SK-N-SH treated with all-trans-retinoic acid at 6 μM for 48 hours (cell line): ENCODE measurements around the gene USP40.

Source experiments
- ATAC-seq: fragments of 200-7000 bp; cut with Tn5 transposase; 3 replicates; pipeline ENCODE4 v1.9.1; 2020; ENCODE audit warnings: mild to moderate bottlenecking, moderate library complexity
- BACH2 ChIP-seq: fragments of 250-450 bp; sonication (Bioruptor Pico); IDR thresholded peaks from 2 replicates; pipeline ENCODE4 v1.9.0; 2021; ENCODE audit warnings: mild to moderate bottlenecking, borderline replicate concordance
- CSDC2 ChIP-seq: fragments of 250-450 bp; sonication (Bioruptor Pico); IDR thresholded peaks from 2 replicates; pipeline ENCODE4 v1.5.0; 2020; ENCODE audit warnings: mild to moderate bottlenecking, moderate library complexity
- ESRRG ChIP-seq: fragments of 250-450 bp; sonication (Bioruptor Pico); IDR thresholded peaks from 2 replicates; pipeline ENCODE4 v1.6.1; 2021; ENCODE audit warnings: mild to moderate bottlenecking
- ISL1 ChIP-seq: fragments of 250-450 bp; sonication (Bioruptor Pico); IDR thresholded peaks from 2 replicates; pipeline ENCODE4 v2.1.2; 2022; ENCODE audit warnings: mild to moderate bottlenecking, moderate library complexity
- OSR1 ChIP-seq: fragments of 250-450 bp; sonication (Bioruptor Pico); IDR thresholded peaks from 2 replicates; pipeline ENCODE4 v1.8.0; 2022; ENCODE audit warnings: moderate library complexity, mild to moderate bottlenecking, inconsistent platforms
- PPARA ChIP-seq: fragments of 250-450 bp; sonication (Bioruptor Pico); IDR thresholded peaks from 2 replicates; pipeline ENCODE4 v1.5.0; 2020; ENCODE audit warnings: mild to moderate bottlenecking, borderline replicate concordance
- RARB ChIP-seq: fragments of 250-450 bp; sonication (Bioruptor Pico); IDR thresholded peaks from 2 replicates; pipeline ENCODE4 v1.8.0; 2021; ENCODE audit warnings: mild to moderate bottlenecking, moderate library complexity
- TCF4 ChIP-seq: fragments of 250-450 bp; sonication (Bioruptor Pico); IDR thresholded peaks from 2 replicates; pipeline ENCODE4 v1.8.0; 2021; ENCODE audit warnings: mild to moderate bottlenecking, moderate library complexity, borderline replicate concordance
- TOX ChIP-seq: fragments of 250-450 bp; sonication (Bioruptor Pico); IDR thresholded peaks from 2 replicates; pipeline ENCODE4 v1.8.0; 2021; ENCODE audit warnings: mild to moderate bottlenecking, moderate library complexity, borderline replicate concordance
- ZC3H10 ChIP-seq: fragments of 250-450 bp; sonication (Bioruptor Pico); IDR thresholded peaks from 2 replicates; pipeline ENCODE4 v1.5.1; 2021; ENCODE audit warnings: mild to moderate bottlenecking, moderate library complexity
- ZFP3 ChIP-seq: fragments of 250-450 bp; sonication (Bioruptor Pico); IDR thresholded peaks from 2 replicates; pipeline ENCODE4 v1.5.0; 2020; ENCODE audit warnings: mild to moderate bottlenecking, moderate library complexity
- ZFP30 ChIP-seq: fragments of 450-650 bp; formaldehyde crosslinking; IDR thresholded peaks from 2 replicates; pipeline ENCODE4 v1.5.0; 2022; ENCODE audit warnings: mild to moderate bottlenecking, moderate library complexity
- ZNF565 ChIP-seq: fragments of 450-650 bp; formaldehyde crosslinking; conservative IDR thresholded peaks from 2 replicates; pipeline ENCODE4 v1.5.0; 2020; ENCODE audit warnings: low read depth, mild to moderate bottlenecking, moderate library complexity
- ZNF8 ChIP-seq: fragments of 450-650 bp; formaldehyde crosslinking; IDR thresholded peaks from 2 replicates; pipeline ENCODE4 v1.5.0; 2020; ENCODE audit warnings: mild to moderate bottlenecking, moderate library complexity
- TF ChIP-seq, protein P1 (sequence below): fragments of 250-450 bp; sonication (Bioruptor Pico); IDR thresholded peaks from 2 replicates; pipeline ENCODE4 v1.5.0; 2020; ENCODE audit warnings: mild to moderate bottlenecking, moderate library complexity
- TF ChIP-seq, protein P2 (sequence below): fragments of 250-450 bp; sonication (Bioruptor Pico); IDR thresholded peaks from 2 replicates; pipeline ENCODE4 v1.8.0; 2020; ENCODE audit warnings: mild to moderate bottlenecking, moderate library complexity, borderline replicate concordance
- TF ChIP-seq, protein P3 (sequence below): fragments of 250-450 bp; sonication (Bioruptor Pico); IDR thresholded peaks from 2 replicates; pipeline ENCODE4 v1.5.1; 2021; ENCODE audit warnings: mild to moderate bottlenecking, moderate library complexity
- TF ChIP-seq, protein P4 (sequence below): fragments of 250-450 bp; sonication (Bioruptor Pico); IDR thresholded peaks from 2 replicates; pipeline ENCODE4 v1.5.1; 2020; ENCODE audit warnings: low read depth, mild to moderate bottlenecking, moderate library complexity
- TF ChIP-seq, protein P5 (sequence below): fragments of 250-450 bp; sonication (Bioruptor Pico); IDR thresholded peaks from 2 replicates; pipeline ENCODE4 v1.8.0; 2021; ENCODE audit warnings: low read depth, mild to moderate bottlenecking, moderate library complexity, borderline replicate concordance

USP40 gene

DNA sequence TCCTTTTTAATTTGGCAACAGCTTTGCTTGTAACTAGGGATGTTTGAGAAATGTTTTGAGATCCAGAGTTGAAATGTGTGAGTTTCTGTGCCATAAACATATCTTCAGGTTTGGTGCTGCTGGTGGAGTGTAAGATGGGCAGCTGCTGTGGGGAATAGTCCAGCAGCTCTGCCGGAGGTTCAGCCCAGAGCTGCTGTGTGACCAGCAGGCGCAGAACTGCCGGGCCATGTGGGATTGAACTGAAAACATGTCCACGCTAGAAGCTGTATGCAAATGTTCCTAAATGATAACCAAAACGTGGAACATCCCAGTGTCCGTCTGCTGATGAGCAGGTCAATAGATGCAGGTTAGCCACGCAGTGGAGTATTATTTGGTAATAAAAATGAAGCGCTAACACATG, 112.7 kb downstream of the USP40 start (continued):
- TF ChIP-seq, protein P1, sequence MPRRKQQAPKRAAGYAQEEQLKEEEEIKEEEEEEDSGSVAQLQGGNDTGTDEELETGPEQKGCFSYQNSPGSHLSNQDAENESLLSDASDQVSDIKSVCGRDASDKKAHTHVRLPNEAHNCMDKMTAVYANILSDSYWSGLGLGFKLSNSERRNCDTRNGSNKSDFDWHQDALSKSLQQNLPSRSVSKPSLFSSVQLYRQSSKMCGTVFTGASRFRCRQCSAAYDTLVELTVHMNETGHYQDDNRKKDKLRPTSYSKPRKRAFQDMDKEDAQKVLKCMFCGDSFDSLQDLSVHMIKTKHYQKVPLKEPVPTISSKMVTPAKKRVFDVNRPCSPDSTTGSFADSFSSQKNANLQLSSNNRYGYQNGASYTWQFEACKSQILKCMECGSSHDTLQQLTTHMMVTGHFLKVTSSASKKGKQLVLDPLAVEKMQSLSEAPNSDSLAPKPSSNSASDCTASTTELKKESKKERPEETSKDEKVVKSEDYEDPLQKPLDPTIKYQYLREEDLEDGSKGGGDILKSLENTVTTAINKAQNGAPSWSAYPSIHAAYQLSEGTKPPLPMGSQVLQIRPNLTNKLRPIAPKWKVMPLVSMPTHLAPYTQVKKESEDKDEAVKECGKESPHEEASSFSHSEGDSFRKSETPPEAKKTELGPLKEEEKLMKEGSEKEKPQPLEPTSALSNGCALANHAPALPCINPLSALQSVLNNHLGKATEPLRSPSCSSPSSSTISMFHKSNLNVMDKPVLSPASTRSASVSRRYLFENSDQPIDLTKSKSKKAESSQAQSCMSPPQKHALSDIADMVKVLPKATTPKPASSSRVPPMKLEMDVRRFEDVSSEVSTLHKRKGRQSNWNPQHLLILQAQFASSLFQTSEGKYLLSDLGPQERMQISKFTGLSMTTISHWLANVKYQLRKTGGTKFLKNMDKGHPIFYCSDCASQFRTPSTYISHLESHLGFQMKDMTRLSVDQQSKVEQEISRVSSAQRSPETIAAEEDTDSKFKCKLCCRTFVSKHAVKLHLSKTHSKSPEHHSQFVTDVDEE (CRISPR knock-in tag) = no peak
- no peak for TF ChIP-seq ZFP30 (CRISPR knock-in tag)
- no peak for TF ChIP-seq BACH2
- TF ChIP-seq ZNF8 (CRISPR knock-in tag) = no peak
- no peak for TF ChIP-seq ZNF565 (CRISPR knock-in tag)
- no peak for TF ChIP-seq TOX (CRISPR knock-in tag)

DNA sequence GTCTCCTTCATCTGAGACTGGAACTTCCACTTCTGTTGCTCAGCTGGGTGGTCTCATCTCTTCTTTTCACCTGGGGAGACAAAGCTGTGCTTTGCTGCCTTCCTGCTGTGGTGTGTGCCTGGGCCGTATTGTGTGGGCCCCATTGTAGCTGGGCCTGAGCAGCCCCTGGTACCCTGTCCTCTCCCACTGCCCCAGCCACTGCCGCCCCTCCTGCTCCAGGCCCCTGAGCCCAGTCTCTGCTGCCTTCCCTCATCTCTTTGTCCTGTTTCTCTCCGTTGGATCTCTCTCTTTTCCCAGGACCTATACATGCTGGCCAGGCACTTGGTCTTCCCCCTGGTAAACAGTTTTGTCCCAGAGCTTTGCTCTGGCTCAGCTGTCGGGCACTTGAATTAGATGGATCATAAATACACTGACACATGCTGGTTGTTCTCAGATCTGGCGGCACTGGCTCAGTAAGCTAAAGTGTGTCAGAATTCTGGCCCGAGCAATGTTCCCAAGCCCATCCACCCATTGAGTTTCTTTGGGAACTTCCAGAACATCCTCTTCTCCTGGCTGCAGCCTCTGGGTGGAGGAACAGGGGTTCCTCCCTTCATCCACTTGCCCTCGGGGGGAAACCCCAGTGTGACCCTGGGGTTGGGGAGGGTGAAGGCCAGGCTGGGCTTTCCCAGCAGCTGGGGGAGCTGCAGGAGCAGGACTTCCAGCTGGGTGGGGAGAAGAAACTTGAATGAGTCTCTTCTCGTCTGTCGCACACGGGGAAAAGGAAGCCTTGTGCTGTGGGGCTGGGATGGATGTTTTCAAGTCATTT, 113.3 kb downstream of the USP40 start:
- TF ChIP-seq PPARA (CRISPR knock-in tag) (no peak), ZFP30 (CRISPR knock-in tag) (no peak), ZNF565 (CRISPR knock-in tag) (no peak), ZNF8 (CRISPR knock-in tag) (no peak), BACH2 (no peak), ZC3H10 (no peak), TCF4 (CRISPR knock-in tag) (no peak), ZFP3 (CRISPR knock-in tag) (no peak), OSR1 (no peak), ESRRG (CRISPR knock-in tag) (no peak), TOX (CRISPR knock-in tag) (no peak), ISL1 (CRISPR knock-in tag) (no peak), RARB (CRISPR knock-in tag) (no peak), CSDC2 (CRISPR knock-in tag) (no peak)
- TF ChIP-seq, protein P1 (CRISPR knock-in tag) = no peak
- TF ChIP-seq, protein P2, sequence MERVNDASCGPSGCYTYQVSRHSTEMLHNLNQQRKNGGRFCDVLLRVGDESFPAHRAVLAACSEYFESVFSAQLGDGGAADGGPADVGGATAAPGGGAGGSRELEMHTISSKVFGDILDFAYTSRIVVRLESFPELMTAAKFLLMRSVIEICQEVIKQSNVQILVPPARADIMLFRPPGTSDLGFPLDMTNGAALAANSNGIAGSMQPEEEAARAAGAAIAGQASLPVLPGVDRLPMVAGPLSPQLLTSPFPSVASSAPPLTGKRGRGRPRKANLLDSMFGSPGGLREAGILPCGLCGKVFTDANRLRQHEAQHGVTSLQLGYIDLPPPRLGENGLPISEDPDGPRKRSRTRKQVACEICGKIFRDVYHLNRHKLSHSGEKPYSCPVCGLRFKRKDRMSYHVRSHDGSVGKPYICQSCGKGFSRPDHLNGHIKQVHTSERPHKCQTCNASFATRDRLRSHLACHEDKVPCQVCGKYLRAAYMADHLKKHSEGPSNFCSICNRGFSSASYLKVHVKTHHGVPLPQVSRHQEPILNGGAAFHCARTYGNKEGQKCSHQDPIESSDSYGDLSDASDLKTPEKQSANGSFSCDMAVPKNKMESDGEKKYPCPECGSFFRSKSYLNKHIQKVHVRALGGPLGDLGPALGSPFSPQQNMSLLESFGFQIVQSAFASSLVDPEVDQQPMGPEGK (CRISPR knock-in tag) = no peak
- TF ChIP-seq, protein P3, sequence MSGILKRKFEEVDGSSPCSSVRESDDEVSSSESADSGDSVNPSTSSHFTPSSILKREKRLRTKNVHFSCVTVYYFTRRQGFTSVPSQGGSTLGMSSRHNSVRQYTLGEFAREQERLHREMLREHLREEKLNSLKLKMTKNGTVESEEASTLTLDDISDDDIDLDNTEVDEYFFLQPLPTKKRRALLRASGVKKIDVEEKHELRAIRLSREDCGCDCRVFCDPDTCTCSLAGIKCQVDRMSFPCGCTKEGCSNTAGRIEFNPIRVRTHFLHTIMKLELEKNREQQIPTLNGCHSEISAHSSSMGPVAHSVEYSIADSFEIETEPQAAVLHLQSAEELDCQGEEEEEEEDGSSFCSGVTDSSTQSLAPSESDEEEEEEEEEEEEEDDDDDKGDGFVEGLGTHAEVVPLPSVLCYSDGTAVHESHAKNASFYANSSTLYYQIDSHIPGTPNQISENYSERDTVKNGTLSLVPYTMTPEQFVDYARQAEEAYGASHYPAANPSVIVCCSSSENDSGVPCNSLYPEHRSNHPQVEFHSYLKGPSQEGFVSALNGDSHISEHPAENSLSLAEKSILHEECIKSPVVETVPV (CRISPR knock-in tag) = no peak
- TF ChIP-seq, protein P4, sequence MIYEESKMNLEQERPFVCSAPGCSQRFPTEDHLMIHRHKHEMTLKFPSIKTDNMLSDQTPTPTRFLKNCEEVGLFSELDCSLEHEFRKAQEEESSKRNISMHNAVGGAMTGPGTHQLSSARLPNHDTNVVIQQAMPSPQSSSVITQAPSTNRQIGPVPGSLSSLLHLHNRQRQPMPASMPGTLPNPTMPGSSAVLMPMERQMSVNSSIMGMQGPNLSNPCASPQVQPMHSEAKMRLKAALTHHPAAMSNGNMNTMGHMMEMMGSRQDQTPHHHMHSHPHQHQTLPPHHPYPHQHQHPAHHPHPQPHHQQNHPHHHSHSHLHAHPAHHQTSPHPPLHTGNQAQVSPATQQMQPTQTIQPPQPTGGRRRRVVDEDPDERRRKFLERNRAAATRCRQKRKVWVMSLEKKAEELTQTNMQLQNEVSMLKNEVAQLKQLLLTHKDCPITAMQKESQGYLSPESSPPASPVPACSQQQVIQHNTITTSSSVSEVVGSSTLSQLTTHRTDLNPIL (CRISPR knock-in tag) = no peak
- TF ChIP-seq, protein P5, sequence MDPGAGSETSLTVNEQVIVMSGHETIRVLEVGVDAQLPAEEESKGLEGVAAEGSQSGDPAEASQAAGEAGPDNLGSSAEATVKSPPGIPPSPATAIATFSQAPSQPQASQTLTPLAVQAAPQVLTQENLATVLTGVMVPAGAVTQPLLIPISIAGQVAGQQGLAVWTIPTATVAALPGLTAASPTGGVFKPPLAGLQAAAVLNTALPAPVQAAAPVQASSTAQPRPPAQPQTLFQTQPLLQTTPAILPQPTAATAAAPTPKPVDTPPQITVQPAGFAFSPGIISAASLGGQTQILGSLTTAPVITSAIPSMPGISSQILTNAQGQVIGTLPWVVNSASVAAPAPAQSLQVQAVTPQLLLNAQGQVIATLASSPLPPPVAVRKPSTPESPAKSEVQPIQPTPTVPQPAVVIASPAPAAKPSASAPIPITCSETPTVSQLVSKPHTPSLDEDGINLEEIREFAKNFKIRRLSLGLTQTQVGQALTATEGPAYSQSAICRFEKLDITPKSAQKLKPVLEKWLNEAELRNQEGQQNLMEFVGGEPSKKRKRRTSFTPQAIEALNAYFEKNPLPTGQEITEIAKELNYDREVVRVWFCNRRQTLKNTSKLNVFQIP (CRISPR knock-in tag) = no peak
- ATAC-seq = no peak
